Peyer's patch (tissue), 4 donors: ENCODE data around the gene ANO7.

Source experiments
- POLR2A ChIP-seq, 2 donors: fragments of 450-650 bp; IDR thresholded peaks; one replicate each; pipeline ENCODE4 v1.5.1; 2017; ENCODE audit warnings: antibody characterized with exemption in 2 of 2, mild to moderate bottlenecking in 2 of 2, moderate library complexity in 2 of 2
- TF ChIP-seq, protein P1 (sequence below), 6 experiments: fragments of 450-650 bp in 4 of 6; fragments of 200-600 bp in 2 of 6; sonication (generic) in 1 of 6; IDR thresholded peaks; one replicate each; pipeline ENCODE4 v1.5.1; 2017 to 2019; ENCODE audit warnings: antibody characterized with exemption in 6 of 6, mild to moderate bottlenecking in 3 of 6, moderate library complexity in 1 of 6

DNA sequence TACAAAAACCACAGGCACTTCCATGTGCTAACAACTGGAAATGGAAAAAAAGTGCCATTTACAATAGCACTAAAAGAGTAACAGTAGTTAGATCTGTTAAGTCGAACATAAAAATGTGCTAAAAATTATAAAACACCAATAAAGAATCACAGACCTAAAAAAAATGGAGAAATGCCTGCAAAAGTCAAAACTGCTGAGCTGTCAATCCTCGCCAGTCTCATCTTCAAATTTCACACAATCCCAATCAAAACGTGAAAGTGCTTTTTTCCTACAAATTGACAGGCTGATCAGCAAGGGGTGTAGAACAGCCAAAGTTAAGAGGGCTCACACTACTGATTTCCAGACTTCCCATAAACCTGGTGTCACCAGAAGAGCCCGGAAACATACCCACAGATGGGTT, 53.2 kb downstream of the ANO7 start:
- TF ChIP-seq, protein P1, sequence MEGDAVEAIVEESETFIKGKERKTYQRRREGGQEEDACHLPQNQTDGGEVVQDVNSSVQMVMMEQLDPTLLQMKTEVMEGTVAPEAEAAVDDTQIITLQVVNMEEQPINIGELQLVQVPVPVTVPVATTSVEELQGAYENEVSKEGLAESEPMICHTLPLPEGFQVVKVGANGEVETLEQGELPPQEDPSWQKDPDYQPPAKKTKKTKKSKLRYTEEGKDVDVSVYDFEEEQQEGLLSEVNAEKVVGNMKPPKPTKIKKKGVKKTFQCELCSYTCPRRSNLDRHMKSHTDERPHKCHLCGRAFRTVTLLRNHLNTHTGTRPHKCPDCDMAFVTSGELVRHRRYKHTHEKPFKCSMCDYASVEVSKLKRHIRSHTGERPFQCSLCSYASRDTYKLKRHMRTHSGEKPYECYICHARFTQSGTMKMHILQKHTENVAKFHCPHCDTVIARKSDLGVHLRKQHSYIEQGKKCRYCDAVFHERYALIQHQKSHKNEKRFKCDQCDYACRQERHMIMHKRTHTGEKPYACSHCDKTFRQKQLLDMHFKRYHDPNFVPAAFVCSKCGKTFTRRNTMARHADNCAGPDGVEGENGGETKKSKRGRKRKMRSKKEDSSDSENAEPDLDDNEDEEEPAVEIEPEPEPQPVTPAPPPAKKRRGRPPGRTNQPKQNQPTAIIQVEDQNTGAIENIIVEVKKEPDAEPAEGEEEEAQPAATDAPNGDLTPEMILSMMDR (IDR thresholded peaks at IDR 0.05), result no peak
- TF ChIP-seq POLR2A (IDR thresholded peaks at IDR 0.05), result no peak
